HG03135 (cell line): ENCODE data around the gene EPPIN.

Experiments used
- ATAC-seq: cut with Tn5 transposase; IDR thresholded peaks from one replicate; pipeline ENCODE4 v1.9.1; 2021; ENCODE audit warnings: mild to moderate bottlenecking, moderate library complexity; ENCODE audit not compliant: unreplicated experiment

EPPIN gene

GRCh38 chr20:45539382-45539781 lies 7.8 kb downstream of the EPPIN start, which contains the start of gene WFDC6:
Gene WFDC6, minus strand, starts transcription at chr20:45539482. Its CDS starts 75 bp downstream, at chr20:45539407.
- no peak for ATAC-seq

DNA sequence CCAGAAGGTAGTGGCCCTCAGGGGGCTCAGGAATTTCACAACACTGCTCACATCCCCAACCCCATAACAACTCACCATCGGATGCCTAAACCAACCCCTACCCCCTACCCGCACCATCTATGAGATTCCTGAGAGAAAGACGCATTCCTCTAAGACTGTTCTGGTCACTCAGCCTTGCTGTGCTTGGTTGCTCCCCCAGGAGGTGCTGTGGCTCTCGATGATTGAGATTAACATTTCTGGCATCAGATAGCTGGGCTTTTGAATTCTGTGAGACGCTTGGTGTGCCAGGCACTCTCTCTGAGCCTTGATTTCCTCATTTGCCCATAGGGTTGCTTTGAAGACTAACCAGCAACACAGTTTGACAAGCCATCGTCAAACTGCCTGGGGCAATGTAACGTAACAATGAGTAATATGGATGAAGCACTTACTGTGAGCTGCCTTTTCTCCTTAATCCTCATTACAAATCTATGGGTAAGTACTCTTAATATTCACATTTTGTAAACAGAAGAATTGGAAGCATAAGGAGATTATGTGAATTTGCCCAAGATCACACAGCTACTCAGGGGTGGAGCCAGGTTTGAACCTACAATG lies 8.9 kb downstream of the EPPIN start:
- ATAC-seq = no peak

DNA sequence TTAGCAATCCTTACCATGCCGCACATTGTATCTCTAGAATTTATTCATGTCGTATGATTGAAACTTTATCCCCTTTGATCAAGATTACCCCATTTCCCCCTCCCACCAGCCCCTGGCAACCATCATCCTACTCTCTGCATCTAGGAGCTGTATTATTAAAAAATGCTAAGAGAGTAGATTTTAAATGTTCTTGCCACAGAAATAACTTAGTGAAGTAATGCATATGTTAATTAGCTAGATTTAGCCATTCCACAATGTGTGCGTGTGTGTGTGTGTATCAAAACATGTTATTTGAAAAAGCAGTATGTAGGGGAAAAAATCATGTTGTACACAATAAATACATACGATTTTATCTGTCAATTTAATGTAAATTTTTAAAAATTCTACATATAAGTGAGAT lies 19.9 kb downstream of the EPPIN start:
- no peak for ATAC-seq

DNA sequence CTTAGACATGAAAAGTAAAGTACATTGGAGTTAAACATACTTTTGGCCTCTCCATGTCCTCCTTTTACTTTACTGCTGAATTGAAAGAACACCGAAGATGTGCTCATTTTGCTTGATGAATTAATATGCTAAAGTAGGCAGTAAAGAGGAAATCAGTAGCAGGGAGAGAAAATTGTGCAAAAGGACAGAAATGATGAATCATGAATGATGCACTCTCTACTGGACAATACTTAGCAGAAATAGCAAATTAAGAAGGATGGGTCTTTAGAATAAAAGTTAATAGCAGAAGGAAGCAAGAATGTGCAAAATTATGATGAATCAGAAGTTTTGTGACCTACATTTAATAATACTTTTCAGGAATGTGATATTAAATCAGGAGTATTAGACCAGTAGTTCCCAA lies 23.4 kb downstream of the EPPIN start:
- ATAC-seq = no peak

GRCh38 chr20:45518282-45518681 lies 28.9 kb downstream of the EPPIN start:
- ATAC-seq = no peak

- no peak for ATAC-seq
These were observed 31.9 kb downstream of the EPPIN start, which contains the start of gene SPINT3 for GRCh38 chr20:45515147-45515913. Gene SPINT3, minus strand, starts transcription at chr20:45515622. Its CDS starts 14 bp downstream, at chr20:45515608.

DNA sequence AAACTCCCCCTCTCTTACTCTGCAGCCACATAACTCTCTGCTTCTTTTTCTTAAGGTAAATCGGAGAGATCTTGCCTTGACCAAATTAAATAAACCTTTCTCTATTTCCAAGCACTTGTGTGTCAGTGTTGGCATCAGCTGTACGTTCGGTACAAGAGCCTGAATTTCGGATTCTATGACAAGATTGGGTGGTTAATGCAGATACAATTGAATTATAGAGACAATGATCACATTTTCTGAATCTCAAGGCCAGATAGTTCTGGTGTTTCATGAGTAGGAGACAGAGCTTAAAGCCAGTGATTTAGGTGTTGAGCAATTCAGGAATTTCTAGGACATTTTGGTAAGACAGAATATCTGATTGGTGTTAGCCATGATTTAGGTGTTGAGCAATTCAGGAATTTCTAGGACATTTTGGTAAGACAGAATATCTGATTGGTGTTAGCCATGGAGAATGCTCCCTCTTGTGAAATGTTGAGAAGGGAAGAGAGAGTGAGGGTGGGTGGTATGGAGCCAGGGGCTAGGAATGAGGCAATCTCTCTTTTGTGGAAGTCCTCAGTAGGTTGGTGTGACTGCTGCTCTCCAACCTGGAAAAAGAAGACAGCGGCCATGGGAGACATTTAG lies 36.8 kb downstream of the EPPIN start:
- no peak for ATAC-seq

- ATAC-seq = no peak
These were observed 38.1 kb downstream of the EPPIN start for GRCh38 chr20:45509091-45509490.

- no peak for ATAC-seq
These were observed 38.9 kb downstream of the EPPIN start for GRCh38 chr20:45508068-45508886.

GRCh38 chr20:45507011-45507820 lies 40.0 kb downstream of the EPPIN start:
- no peak for ATAC-seq

GRCh38 chr20:45506398-45506797 lies 40.8 kb downstream of the EPPIN start:
- ATAC-seq = no peak

- no peak for ATAC-seq
These were observed 43.8 kb downstream of the EPPIN start for GRCh38 chr20:45503403-45503802.

- ATAC-seq = no peak
These were observed 44.6 kb downstream of the EPPIN start for GRCh38 chr20:45502561-45502960.

DNA sequence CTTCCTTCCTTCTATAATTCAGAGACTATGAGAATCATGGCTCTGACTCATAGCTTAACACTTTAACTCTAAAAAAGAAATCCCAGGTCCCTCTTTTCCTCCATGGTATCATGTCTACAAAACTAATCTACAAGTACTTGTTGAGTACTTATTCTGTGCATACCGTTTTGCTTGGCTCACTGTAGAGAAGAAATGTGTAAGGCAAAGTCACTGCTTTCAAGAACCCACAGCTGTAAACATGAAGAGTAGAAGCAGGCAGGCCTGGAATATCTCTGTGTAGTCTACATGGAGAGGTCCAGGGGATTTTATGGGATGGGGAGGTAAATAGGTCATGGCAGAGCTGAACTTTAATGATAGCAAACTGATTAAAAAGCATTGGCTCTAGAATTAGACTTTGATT lies 45.6 kb downstream of the EPPIN start:
- ATAC-seq = no peak

DNA sequence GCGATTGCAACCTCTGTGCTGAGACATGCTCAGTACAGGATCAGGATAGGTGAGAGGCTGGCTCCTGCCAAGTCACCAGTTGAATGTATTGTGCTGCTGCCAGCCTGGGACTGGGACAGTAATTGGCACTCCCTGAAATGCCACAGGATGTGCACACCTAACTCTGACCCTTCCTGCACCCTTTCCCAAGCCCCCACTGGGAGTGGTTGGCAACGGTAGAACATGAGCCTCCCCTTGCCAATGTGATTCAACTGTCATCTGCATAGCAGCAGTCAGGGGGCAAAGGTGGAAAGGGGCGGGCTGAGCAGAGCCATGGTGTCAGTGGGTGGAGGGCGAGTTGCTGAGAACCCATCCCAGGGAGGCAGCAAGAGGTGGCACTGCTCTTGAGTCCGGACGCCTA lies 47.2 kb downstream of the EPPIN start:
- no peak for ATAC-seq

- ATAC-seq = no peak
These were observed 49.2 kb downstream of the EPPIN start for GRCh38 chr20:45497971-45498494.

DNA sequence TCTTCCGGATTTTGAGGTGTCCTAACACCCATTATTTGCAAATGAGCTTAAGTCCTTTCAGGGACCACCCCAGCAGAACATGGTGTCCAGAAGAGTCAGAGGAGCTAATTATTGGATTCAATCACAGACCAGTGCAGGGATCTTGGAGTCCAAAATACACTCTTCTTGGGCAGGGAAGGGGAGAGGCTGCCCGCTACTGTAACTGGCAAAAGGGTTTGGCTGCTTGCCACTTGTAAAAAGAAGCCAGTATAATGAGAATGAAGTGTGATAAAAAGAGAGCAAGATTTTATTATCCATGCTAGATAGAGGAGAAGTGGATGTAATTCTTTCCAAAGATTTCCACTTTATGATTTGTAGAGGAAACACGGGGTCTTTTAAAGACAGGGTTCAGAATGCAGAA lies 51.0 kb downstream of the EPPIN start:
- ATAC-seq = no peak

DNA sequence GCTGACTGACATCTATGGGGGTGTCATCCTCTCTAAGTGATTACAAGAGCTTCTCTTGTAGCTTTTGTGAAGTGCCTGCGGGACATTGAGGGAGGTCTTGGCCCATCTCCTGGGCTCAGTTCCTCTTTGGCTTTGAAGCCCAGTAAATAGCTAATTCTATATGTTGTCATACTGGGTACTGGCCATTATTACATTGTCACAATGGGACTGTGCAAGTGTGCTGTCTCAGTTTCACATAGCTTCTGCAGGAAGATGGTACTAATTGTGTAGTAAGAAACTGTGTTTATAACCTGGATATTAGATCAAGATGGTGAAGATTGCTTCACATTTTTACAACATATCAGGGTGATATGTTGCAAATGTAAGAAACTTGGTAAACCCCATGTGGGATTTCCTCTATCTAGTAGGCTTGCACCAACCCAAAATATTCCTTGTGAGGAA lies 51.7 kb downstream of the EPPIN start:
- no peak for ATAC-seq
